Endothelial cell of umbilical vein (primary cell): Measurements from ENCODE around the gene ACKR3. TPM values are rescaled to one million over a fixed set of nuclear protein-coding genes. Genes with fewer than 3 reads are reported as not detected.

ENCODE experiments used
- BruUV-seq: library from RNA; stranded (reverse); fragments of 400-500 nt; replicated peaks from 2 replicates; lab custom pipeline; 2021; lab: Mats Ljungman, UMichigan
- CTCF ChIA-PET: fragments of 300-600, 350-600 bp; sonication (Branson Sonifier 250); formaldehyde crosslinking; loops from one replicate; lab custom pipeline; 2021; ENCODE audit warnings: antibody characterized with exemption, inconsistent platforms; lab: Charles Lee
- POLR2A ChIA-PET: fragments of 300-600, 350-600 bp; sonication (Branson Sonifier 250); formaldehyde crosslinking; loops from one replicate; lab custom pipeline; 2021; ENCODE audit warnings: antibody characterized with exemption, inconsistent platforms; lab: Charles Lee
- DNase-seq: peaks from one replicate; pipeline ENCODE4 v3.0.0-alpha.2; 2011; ENCODE audit warnings: low read depth, low spot score
- FAIRE-seq: peaks from 2 replicates; lab custom pipeline; 2011; peaks lifted over from hg19 to GRCh38; lab: Jason Lieb, UNC
- H2AFZ ChIP-seq: 2 replicates; pipeline ENCODE4 v1.6.0; 2012; ENCODE audit warnings: low read depth, low read length, control low read depth, inconsistent platforms
- H3K27ac ChIP-seq: 2 replicates; pipeline ENCODE4 v1.5.1; 2011; ENCODE audit warnings: low read depth, mild to moderate bottlenecking, control low read depth, low read length, moderate library complexity; ENCODE audit not compliant: insufficient read depth
- H3K27me3 ChIP-seq, 2 experiments: 2 replicates each; pipeline versions ENCODE4 v1.6.0 to v1.6.1; 2011; ENCODE audit warnings: low read length in 2 of 2, mixed read lengths in 1 of 2; ENCODE audit not compliant: control insufficient read depth in 2 of 2, insufficient read depth in 2 of 2
- H3K36me3 ChIP-seq, 2 experiments: 2 replicates in 1 of 2; 3 replicates in 1 of 2; pipeline ENCODE4 v1.5.1; 2011; ENCODE audit warnings: low read length in 2 of 2, mild to moderate bottlenecking in 1 of 2, moderate library complexity in 1 of 2; ENCODE audit not compliant: control insufficient read depth in 2 of 2, insufficient read depth in 2 of 2; ENCODE audit errors: extremely low read depth in 1 of 2
- H3K4me1 ChIP-seq: 3 replicates; pipeline ENCODE4 v1.5.1; 2011; ENCODE audit warnings: mild to moderate bottlenecking, low read length; ENCODE audit not compliant: control insufficient read depth, insufficient read depth; ENCODE audit errors: extremely low read depth
- H3K4me2 ChIP-seq: 2 replicates; pipeline ENCODE4 v1.6.1; 2011; ENCODE audit warnings: low read length, control low read depth, mixed read lengths; ENCODE audit not compliant: insufficient read depth
- H3K4me3 ChIP-seq, 3 experiments: fragments of 200-600 bp in 1 of 3; sonication (generic), shearing (Covaris generic) in 1 of 3; replicated peaks in 1 of 3; 2 replicates each; pipeline ENCODE4 v1.5.1; 2011 to 2016; ENCODE audit warnings: control low read depth in 3 of 3, low read length in 3 of 3, mild to moderate bottlenecking in 2 of 3, inconsistent platforms in 1 of 3, low read depth in 1 of 3, moderate library complexity in 1 of 3; ENCODE audit not compliant: insufficient read depth in 1 of 3
- H3K79me2 ChIP-seq: 2 replicates; pipeline ENCODE4 v1.6.0; 2012; ENCODE audit warnings: low read length, inconsistent platforms; ENCODE audit not compliant: control insufficient read depth, insufficient read depth
- H3K9ac ChIP-seq: replicated peaks from 2 replicates; pipeline ENCODE3; 2011; ENCODE audit warnings: low read length, control low read depth; ENCODE audit not compliant: insufficient read depth; ENCODE audit errors: extremely low read depth
- H3K9me1 ChIP-seq: replicated peaks from 3 replicates; pipeline ENCODE4 v1.6.0; 2011; ENCODE audit warnings: mild to moderate bottlenecking, low read length; ENCODE audit not compliant: control insufficient read depth, insufficient read depth; ENCODE audit errors: extremely low read depth
- H3K9me3 ChIP-seq: replicated peaks from 2 replicates; pipeline ENCODE4 v1.5.1; 2012; ENCODE audit warnings: low read length, inconsistent platforms; ENCODE audit not compliant: control insufficient read depth, insufficient read depth
- H4K20me1 ChIP-seq: replicated peaks from 2 replicates; pipeline ENCODE3; 2011; ENCODE audit warnings: mild to moderate bottlenecking, low read length; ENCODE audit not compliant: control insufficient read depth, insufficient read depth; ENCODE audit errors: extremely low read depth
- EZH2 ChIP-seq: IDR thresholded peaks from 2 replicates; pipeline ENCODE4 v1.6.1; 2012; ENCODE audit warnings: borderline replicate concordance, low read depth, mild to moderate bottlenecking, moderate library complexity, low read length, inconsistent platforms; ENCODE audit not compliant: severe bottlenecking
- MYC ChIP-seq: IDR thresholded peaks from one replicate; pipeline ENCODE4 v1.6.1; 2011; ENCODE audit warnings: mild to moderate bottlenecking, low read depth, low read length
- dilution Hi-C: fragments of 300-500 bp; cut with MboI; formaldehyde crosslinking; loops from one replicate; pipeline ENCODE4 v1.15.0; 2019; ENCODE audit warnings: low sequenced_read_pairs; ENCODE audit not compliant: extremely low pct_ligation_motif_present
- intact Hi-C: fragments of 100-400 bp; cut with micrococcal nuclease; formaldehyde crosslinking; loops from one replicate; pipeline ENCODE4 v1.10.0; 2022
- polyA plus RNA-seq, 4 experiments: library from polyadenylated mRNA; depleted of rRNA in 3 of 4; stranded (reverse) in 3 of 4; unstranded in 1 of 4; fragments of >200 nt; gene quantifications; 2 replicates each; pipeline versions ENCODE4 v1.2.1 to v1.2.3, GENCODE V29; 2011 to 2012; ENCODE audit warnings: missing spikeins in 1 of 4
- total RNA-seq: library from RNA; stranded (reverse); gene quantifications from 2 replicates; pipeline ENCODE4 v1.2.3, GENCODE V29; 2021
- TF ChIP-seq, protein P1 (sequence below): IDR thresholded peaks from 2 replicates; pipeline ENCODE4 v1.6.1; 2011; ENCODE audit not compliant: insufficient read depth, insufficient read length
- TF ChIP-seq, protein P2 (sequence below), 2 donors: IDR thresholded peaks; 1 replicate in 1 of 2; 2 replicates in 1 of 2; pipeline ENCODE4 v1.5.1; 2011; ENCODE audit warnings: low read length in 2 of 2, mild to moderate bottlenecking in 2 of 2, moderate library complexity in 2 of 2, control low read depth in 1 of 2, inconsistent platforms in 1 of 2, low read depth in 1 of 2; ENCODE audit not compliant: insufficient read depth in 1 of 2; ENCODE audit errors: extremely low read depth in 1 of 2

Gene ACKR3
- total and polyA plus RNA-seq, 2 donors (not counting 3 experiments of a cell fraction or from before 2014, with no cell fraction given), result 31.1 to 428 TPM

DNA sequence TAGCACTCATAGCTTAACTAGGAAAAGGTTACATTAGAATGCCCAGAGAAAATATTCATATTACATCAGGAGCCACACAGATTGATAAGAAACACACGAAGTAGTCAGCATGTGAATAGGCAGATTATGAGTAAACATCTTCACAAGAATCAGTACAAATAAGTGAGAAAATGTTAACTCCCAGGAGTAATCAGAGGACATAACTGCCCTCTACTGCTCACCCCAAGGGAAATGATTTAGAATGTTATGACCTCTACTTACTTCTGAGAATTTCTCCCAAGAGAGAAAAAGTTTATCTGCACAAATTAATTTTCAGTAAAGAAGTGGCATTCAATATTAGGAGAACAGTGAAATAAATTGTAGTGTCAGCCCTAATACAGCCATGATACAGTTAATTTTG lies 39.1 kb upstream of the ACKR3 start:
- POLR2A ChIA-PET, result no interaction called here

DNA sequence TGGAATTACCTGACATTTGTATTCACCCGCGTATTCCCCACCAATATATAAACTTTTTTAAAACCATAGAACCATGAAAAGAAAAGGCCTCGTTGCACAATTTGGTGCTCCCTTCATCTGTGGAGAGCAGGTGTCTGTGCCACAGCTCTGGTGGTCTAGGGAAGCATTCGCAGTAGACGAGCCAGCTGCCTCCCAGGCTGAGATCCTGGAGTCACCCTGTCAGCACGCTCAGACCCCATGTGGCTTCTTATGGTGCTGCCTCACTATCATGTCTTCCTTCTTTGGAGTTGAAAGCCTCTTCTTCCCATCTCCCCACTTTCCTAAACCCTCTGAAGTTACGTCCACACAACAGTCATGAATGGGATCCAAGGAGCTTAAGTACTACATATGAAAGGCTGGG lies 38.4 kb upstream of the ACKR3 start:
- no peak overlapping the region for H2AFZ ChIP-seq
- H3K4me2 ChIP-seq, result no peak overlapping the region
- H3K27ac ChIP-seq, result no peak overlapping the region
- no peak overlapping the region for H3K4me3 ChIP-seq
- H3K9ac ChIP-seq, result no peak overlapping the region
- dilution Hi-C loops, result no loop called here
- no peaks in the 10 kb centered on the region for H3K9me3 ChIP-seq
- no peak for FAIRE-seq
- no peaks in the 10 kb centered on the region for H3K27me3 ChIP-seq
- H3K79me2 ChIP-seq, result no peaks in the 10 kb centered on the region
- intact Hi-C loops, result no loop called here
- H3K36me3 ChIP-seq, result no peaks in the 10 kb centered on the region
- H4K20me1 ChIP-seq, result no peaks in the 10 kb centered on the region
- no TSS peak for BruUV-seq
- TF ChIP-seq MYC (no peak), EZH2 (no peak)
- TF ChIP-seq, protein P1, sequence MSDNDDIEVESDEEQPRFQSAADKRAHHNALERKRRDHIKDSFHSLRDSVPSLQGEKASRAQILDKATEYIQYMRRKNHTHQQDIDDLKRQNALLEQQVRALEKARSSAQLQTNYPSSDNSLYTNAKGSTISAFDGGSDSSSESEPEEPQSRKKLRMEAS, result no peak
- H3K4me1 ChIP-seq, result peaks cover 12% of the 10 kb centered on the region
- DNase-seq, result no peak
- H3K9me1 ChIP-seq, result no peaks in the 10 kb centered on the region
- ChIA-PET POLR2A (no interaction called here), CTCF (no interaction called here)

More for the DNA sequence above, 39.1 kb upstream of the ACKR3 start:
- CTCF ChIA-PET, result interaction anchor here (1.2 to 1.8 kb wide), 2 partner anchors 12 to 16 kb away, joined by 3 read pairs; no protein-coding TSS in a partner anchor
- no peak overlapping the region for H3K4me2 ChIP-seq
- no peaks in the 10 kb centered on the region for H3K9me3 ChIP-seq
- TF ChIP-seq, protein P2, sequence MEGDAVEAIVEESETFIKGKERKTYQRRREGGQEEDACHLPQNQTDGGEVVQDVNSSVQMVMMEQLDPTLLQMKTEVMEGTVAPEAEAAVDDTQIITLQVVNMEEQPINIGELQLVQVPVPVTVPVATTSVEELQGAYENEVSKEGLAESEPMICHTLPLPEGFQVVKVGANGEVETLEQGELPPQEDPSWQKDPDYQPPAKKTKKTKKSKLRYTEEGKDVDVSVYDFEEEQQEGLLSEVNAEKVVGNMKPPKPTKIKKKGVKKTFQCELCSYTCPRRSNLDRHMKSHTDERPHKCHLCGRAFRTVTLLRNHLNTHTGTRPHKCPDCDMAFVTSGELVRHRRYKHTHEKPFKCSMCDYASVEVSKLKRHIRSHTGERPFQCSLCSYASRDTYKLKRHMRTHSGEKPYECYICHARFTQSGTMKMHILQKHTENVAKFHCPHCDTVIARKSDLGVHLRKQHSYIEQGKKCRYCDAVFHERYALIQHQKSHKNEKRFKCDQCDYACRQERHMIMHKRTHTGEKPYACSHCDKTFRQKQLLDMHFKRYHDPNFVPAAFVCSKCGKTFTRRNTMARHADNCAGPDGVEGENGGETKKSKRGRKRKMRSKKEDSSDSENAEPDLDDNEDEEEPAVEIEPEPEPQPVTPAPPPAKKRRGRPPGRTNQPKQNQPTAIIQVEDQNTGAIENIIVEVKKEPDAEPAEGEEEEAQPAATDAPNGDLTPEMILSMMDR (IDR thresholded peaks at IDR 0.05; ENCODE audit: extremely low read depth in 1 of 2, insufficient read depth in 1 of 2, low read depth in 1 of 2, low read length in 2 of 2), result no peak
- TF ChIP-seq, protein P1, result no peak
- H3K36me3 ChIP-seq, result no peaks in the 10 kb centered on the region
- no peaks in the 10 kb centered on the region for H3K9me1 ChIP-seq
- no peak overlapping the region for H3K9ac ChIP-seq
- H3K27me3 ChIP-seq, result no peaks in the 10 kb centered on the region
- no peak overlapping the region for H2AFZ ChIP-seq
- dilution Hi-C loops, result no loop called here
- DNase-seq (no peak), FAIRE-seq (no peak)
- H3K4me1 ChIP-seq, result peaks cover 11% of the 10 kb centered on the region
- no TSS peak for BruUV-seq
- intact Hi-C loops, result no loop called here
- no peak overlapping the region for H3K27ac ChIP-seq
- H4K20me1 ChIP-seq, result no peaks in the 10 kb centered on the region
- H3K79me2 ChIP-seq, result no peaks in the 10 kb centered on the region
- no peak overlapping the region for H3K4me3 ChIP-seq
